ENCODE results near the gene MINPP1. TPM values are rescaled to one million over a fixed set of nuclear protein-coding genes. Genes with fewer than 3 reads are reported as not detected.
"Not testable (repeated sequence)": the region's sequence is repeated elsewhere in the genome, so short reads cannot be mapped to it uniquely, and the experiment has no call there.

MINPP1 gene
- total and polyA plus RNA-seq, 7 donors, result 2.9 to 6.8 (median 4.4) TPM

GRCh38 chr10:87498106-87498789 lies 6.4 kb upstream of the MINPP1 start:
- DNase-seq; intact Hi-C loops (cut with DNase I); H3K4me3 ChIP-seq; H3K9me3 ChIP-seq; H3K36me3 ChIP-seq (ENCODE audit: insufficient read depth in 1 of 2, low read depth in 1 of 2); H3K27me3 ChIP-seq (ENCODE audit: insufficient read depth in 3 of 3, low read length in 2 of 3); ATAC-seq; H3K27ac ChIP-seq; H3K4me1 ChIP-seq: not testable (repeated sequence)
- WGBS, 3 donors, result 89 to 100% (median 89%) methylated on average over 1 of the region's 4 CpGs

- WGBS, 3 donors, result 70 to 80% (median 77%) methylated on average over 3 of the region's 3 CpGs
- H3K36me3 ChIP-seq (ENCODE audit: insufficient read depth in 1 of 2, low read depth in 1 of 2), result no peaks in the 10 kb centered on the region
- no peaks in the 10 kb centered on the region for H3K9me3 ChIP-seq
- TF ChIP-seq, protein P1, sequence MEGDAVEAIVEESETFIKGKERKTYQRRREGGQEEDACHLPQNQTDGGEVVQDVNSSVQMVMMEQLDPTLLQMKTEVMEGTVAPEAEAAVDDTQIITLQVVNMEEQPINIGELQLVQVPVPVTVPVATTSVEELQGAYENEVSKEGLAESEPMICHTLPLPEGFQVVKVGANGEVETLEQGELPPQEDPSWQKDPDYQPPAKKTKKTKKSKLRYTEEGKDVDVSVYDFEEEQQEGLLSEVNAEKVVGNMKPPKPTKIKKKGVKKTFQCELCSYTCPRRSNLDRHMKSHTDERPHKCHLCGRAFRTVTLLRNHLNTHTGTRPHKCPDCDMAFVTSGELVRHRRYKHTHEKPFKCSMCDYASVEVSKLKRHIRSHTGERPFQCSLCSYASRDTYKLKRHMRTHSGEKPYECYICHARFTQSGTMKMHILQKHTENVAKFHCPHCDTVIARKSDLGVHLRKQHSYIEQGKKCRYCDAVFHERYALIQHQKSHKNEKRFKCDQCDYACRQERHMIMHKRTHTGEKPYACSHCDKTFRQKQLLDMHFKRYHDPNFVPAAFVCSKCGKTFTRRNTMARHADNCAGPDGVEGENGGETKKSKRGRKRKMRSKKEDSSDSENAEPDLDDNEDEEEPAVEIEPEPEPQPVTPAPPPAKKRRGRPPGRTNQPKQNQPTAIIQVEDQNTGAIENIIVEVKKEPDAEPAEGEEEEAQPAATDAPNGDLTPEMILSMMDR (IDR thresholded peaks at IDR 0.05), result no peak
- DNase-seq, result no peak
- H3K4me1 ChIP-seq, result peaks cover 11% of the 10 kb centered on the region
- no peaks in the 10 kb centered on the region for H3K27me3 ChIP-seq (ENCODE audit: insufficient read depth in 3 of 3, low read length in 2 of 3)
- intact Hi-C loops (cut with DNase I), result no loop called here
- H3K27ac ChIP-seq, result no peak overlapping the region
- H3K4me3 ChIP-seq, result no peak overlapping the region
- ATAC-seq, result no peak
Observed at GRCh38 chr10:87500646-87501048, 4.0 kb upstream of the MINPP1 start.

DNA sequence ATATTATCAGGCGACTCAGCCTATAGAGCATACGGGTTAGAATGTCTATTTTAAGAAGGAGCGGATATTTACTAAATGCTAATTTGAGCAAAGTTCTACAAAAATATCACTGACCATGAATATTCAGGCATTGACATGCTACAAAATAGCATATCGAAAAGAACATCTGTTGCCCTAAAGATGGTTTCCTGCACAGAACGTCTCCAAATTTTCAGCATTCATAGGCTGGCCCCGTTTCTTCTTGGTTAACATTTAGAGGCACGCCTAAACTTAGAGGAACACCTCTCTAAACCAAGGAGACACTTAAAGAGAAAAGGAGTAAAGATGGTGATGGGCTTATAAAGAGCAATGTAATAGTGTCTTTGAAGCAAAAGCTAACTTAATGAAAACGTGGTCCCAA lies 1.3 kb upstream of the MINPP1 start:
- ATAC-seq (no peak), DNase-seq (no peak)
- Histone ChIP-seq H3K27ac (no peak overlapping the region), H3K36me3 (ENCODE audit: insufficient read depth in 1 of 2, low read depth in 1 of 2) (peaks cover 0 to 7% of the 10 kb centered on the region in 2 donors), H3K4me1 (peaks cover 25% of the 10 kb centered on the region), H3K4me3 (peak overlapping the region; percentile 70), H3K27me3 (ENCODE audit: insufficient read depth in 3 of 3, low read length in 2 of 3) (no peaks in the 10 kb centered on the region), H3K9me3 (no peaks in the 10 kb centered on the region)
- intact Hi-C loops (cut with DNase I), result no loop called here
- TF ChIP-seq, protein P1 (IDR thresholded peaks at IDR 0.05), result no peak
- 93 to 94% (median 94%) methylated on average over 8 of the region's 8 CpGs for WGBS, 3 donors

DNA sequence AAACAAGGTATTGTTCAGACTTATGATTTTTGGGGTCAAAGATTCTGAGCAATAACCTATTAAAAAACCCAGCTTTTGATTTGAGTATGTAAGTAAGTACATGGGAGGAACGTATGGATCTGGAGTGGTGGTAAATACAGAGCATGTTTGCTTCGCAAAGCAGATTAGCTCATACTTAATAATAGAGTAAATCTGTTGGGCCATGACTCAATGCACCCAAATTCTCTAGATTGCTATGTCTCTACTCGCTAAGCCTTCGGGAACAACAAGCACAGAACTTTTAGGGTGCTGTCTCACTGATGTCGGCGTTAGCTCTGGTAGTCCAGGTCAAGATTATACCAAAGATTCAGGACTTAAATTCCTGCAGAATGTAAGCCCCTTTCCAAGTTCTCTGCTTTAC lies 807 bp upstream of the MINPP1 start:
- peaks cover 0 to 12% of the 10 kb centered on the region in 2 donors for H3K36me3 ChIP-seq (ENCODE audit: insufficient read depth in 1 of 2, low read depth in 1 of 2)

DNA sequence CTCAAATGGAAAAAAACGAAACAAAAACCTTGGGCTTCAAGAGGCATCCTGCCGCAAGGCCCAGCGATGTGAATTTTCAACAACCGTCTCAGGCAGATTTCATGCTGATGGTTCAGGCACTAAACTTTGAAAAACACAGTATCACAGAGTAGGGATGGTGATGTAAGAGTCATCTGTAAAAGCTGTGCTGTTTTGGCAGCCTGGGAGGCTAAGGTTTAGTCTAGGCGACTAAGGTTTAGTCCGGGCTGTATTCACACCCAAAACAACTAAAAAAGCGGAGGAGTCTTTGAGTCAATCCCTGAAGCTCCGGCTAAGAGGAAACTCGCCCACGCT lies 420 bp upstream of the MINPP1 start:
- Histone ChIP-seq H3K4me1 (peaks cover 25% of the 10 kb centered on the region), H3K27ac (peak overlapping the region; percentile 80), H3K36me3 (ENCODE audit: insufficient read depth in 1 of 2, low read depth in 1 of 2) (peaks cover 0 to 16% of the 10 kb centered on the region in 2 donors), H3K9me3 (no peaks in the 10 kb centered on the region), H3K27me3 (ENCODE audit: insufficient read depth in 3 of 3, low read length in 2 of 3) (no peaks in the 10 kb centered on the region), H3K4me3 (peak overlapping the region; percentile 70)
- TF ChIP-seq, protein P1 (IDR thresholded peaks at IDR 0.05), result no peak
- 3 to 6% (median 4%) methylated on average over 10 of the region's 10 CpGs for WGBS, 3 donors
- no peak for DNase-seq
- no peak for ATAC-seq
- intact Hi-C loops (cut with DNase I), result no loop called here

More for the DNA sequence above, 807 bp upstream of the MINPP1 start:
- 71 to 76% (median 72%) methylated on average over 6 of the region's 6 CpGs for WGBS, 3 donors
- intact Hi-C loops (cut with DNase I), result no loop called here
- no peak for DNase-seq
- H3K4me3 ChIP-seq, result peak overlapping the region; percentile 70
- peaks cover 25% of the 10 kb centered on the region for H3K4me1 ChIP-seq
- H3K9me3 ChIP-seq, result no peaks in the 10 kb centered on the region
- TF ChIP-seq, protein P1 (IDR thresholded peaks at IDR 0.05), result no peak
- no peaks in the 10 kb centered on the region for H3K27me3 ChIP-seq (ENCODE audit: insufficient read depth in 3 of 3, low read length in 2 of 3)
- H3K27ac ChIP-seq, result peak overlapping the region; percentile 80
- ATAC-seq, result peak in 1 of 4 donors; percentile 24
